IMR-90 (cell line): Measurements from ENCODE around the gene ACBD3. TPM values are rescaled to one million over a fixed set of nuclear protein-coding genes. Genes with fewer than 3 reads are reported as not detected.

Experiments used
- ATAC-seq: fragments of 200-7000 bp; cut with Tn5 transposase; 2 replicates; pipeline ENCODE4 v1.9.1; 2020; ENCODE audit warnings: low read depth, mild to moderate bottlenecking, moderate library complexity
- BruUV-seq: library from RNA; stranded (reverse); fragments of 400-500 nt; replicated peaks from 2 replicates; lab custom pipeline; 2021; lab: Mats Ljungman, UMichigan
- CTCF ChIA-PET: fragments of 300-600 bp; formaldehyde crosslinking; extraction: SDS; loops from one replicate; lab custom pipeline; 2021; ENCODE audit warnings: antibody characterized with exemption; lab: Yijun Ruan, JAX
- POLR2A ChIA-PET: fragments of 300-600 bp; sonication (Branson Sonifier 250); formaldehyde crosslinking; loops from one replicate; lab custom pipeline; 2022; ENCODE audit warnings: antibody characterized with exemption; ENCODE audit not compliant: unreplicated experiment; lab: Charles Lee
- DNase-seq: peaks from one replicate; pipeline ENCODE4 v3.0.0; 2013
- H2AFZ ChIP-seq: replicated peaks from 2 replicates; pipeline ENCODE3; 2013; ENCODE audit warnings: low read length, mild to moderate bottlenecking; ENCODE audit not compliant: poor library complexity
- H2AK5ac ChIP-seq: 2 replicates; pipeline ENCODE4 v1.6.1; 2013; ENCODE audit warnings: low read depth, low read length, inconsistent platforms
- H2AK9ac ChIP-seq: replicated peaks from 2 replicates; pipeline ENCODE3; 2013; ENCODE audit warnings: mild to moderate bottlenecking, low read depth, low read length, moderate library complexity; ENCODE audit not compliant: poor library complexity
- H2BK120ac ChIP-seq: 2 replicates; pipeline ENCODE4 v1.6.1; 2013; ENCODE audit warnings: low read depth, low read length, inconsistent platforms
- H2BK15ac ChIP-seq: 3 replicates; pipeline ENCODE4 v1.6.1; 2013; ENCODE audit warnings: low read depth, low read length, inconsistent platforms
- H2BK20ac ChIP-seq: 2 replicates; pipeline ENCODE4 v1.6.1; 2013; ENCODE audit warnings: low read depth, mild to moderate bottlenecking, inconsistent platforms, low read length, moderate library complexity
- H2BK5ac ChIP-seq: 2 replicates; pipeline ENCODE4 v1.6.1; 2013; ENCODE audit warnings: mild to moderate bottlenecking, low read depth, low read length, inconsistent platforms; ENCODE audit not compliant: poor library complexity, severe bottlenecking
- H3K14ac ChIP-seq: replicated peaks from 2 replicates; pipeline ENCODE4 v1.6.1; 2013; ENCODE audit warnings: low read depth, low read length, inconsistent platforms
- H3K18ac ChIP-seq: 2 replicates; pipeline ENCODE4 v1.6.1; 2013; ENCODE audit warnings: low read depth, low read length, control low read depth
- H3K23ac ChIP-seq: 2 replicates; pipeline ENCODE4 v1.6.1; 2013; ENCODE audit warnings: low read depth, low read length, inconsistent platforms
- H3K27ac ChIP-seq: 2 replicates; pipeline ENCODE4 v1.5.1; 2013; ENCODE audit warnings: mild to moderate bottlenecking, control low read depth, low read length; ENCODE audit not compliant: insufficient read depth
- H3K27me3 ChIP-seq: 2 replicates; pipeline ENCODE4 v1.6.1; 2013; ENCODE audit warnings: low read length; ENCODE audit not compliant: control insufficient read depth, insufficient read depth
- H3K36me3 ChIP-seq: 2 replicates; pipeline ENCODE4 v1.6.1; 2013; ENCODE audit warnings: low read length, mixed read lengths; ENCODE audit not compliant: control insufficient read depth, insufficient read depth
- H3K4ac ChIP-seq: 2 replicates; pipeline ENCODE4 v1.6.1; 2013; ENCODE audit warnings: low read depth, low read length, inconsistent platforms
- H3K4me1 ChIP-seq: 2 replicates; pipeline ENCODE4 v1.6.1; 2013; ENCODE audit warnings: low read length, mixed read lengths; ENCODE audit not compliant: control insufficient read depth, insufficient read depth
- H3K4me2 ChIP-seq: 2 replicates; pipeline ENCODE4 v1.6.1; 2013; ENCODE audit warnings: low read depth, mild to moderate bottlenecking, control low read depth, low read length, moderate library complexity
- H3K4me3 ChIP-seq: 2 replicates; pipeline ENCODE4 v1.5.1; 2013; ENCODE audit warnings: low read depth, mild to moderate bottlenecking, control low read depth, low read length, moderate library complexity; ENCODE audit not compliant: insufficient read depth
- H3K56ac ChIP-seq: 2 replicates; pipeline ENCODE4 v1.6.1; 2013; ENCODE audit warnings: low read length, inconsistent platforms; ENCODE audit not compliant: insufficient read depth; ENCODE audit errors: extremely low read depth
- H3K79me1 ChIP-seq, 2 experiments: 2 replicates each; pipeline ENCODE4 v1.6.1; 2013; ENCODE audit warnings: low read length in 2 of 2, inconsistent platforms in 1 of 2, low read depth in 1 of 2
- H3K9ac ChIP-seq: 2 replicates; pipeline ENCODE4 v1.6.1; 2013; ENCODE audit warnings: low read depth, low read length, control low read depth
- H3K9me1 ChIP-seq: 2 replicates; pipeline ENCODE4 v1.6.1; 2013; ENCODE audit warnings: low read length, inconsistent platforms; ENCODE audit not compliant: insufficient read depth
- H3K9me3 ChIP-seq: 2 replicates; pipeline ENCODE4 v1.6.1; 2013; ENCODE audit warnings: low read length; ENCODE audit not compliant: control insufficient read depth, insufficient read depth
- H4K20me1 ChIP-seq: 2 replicates; pipeline ENCODE4 v1.6.1; 2013; ENCODE audit warnings: low read length, inconsistent platforms; ENCODE audit not compliant: insufficient read depth
- H4K5ac ChIP-seq: 2 replicates; pipeline ENCODE4 v1.6.1; 2013; ENCODE audit warnings: mild to moderate bottlenecking, low read depth, low read length, control low read depth
- H4K8ac ChIP-seq, 2 experiments: 2 replicates each; pipeline ENCODE4 v1.6.1; 2013; ENCODE audit warnings: low read depth in 2 of 2, low read length in 2 of 2, control low read depth in 1 of 2, inconsistent platforms in 1 of 2
- H4K91ac ChIP-seq: 2 replicates; pipeline ENCODE4 v1.6.1; 2013; ENCODE audit warnings: low read depth, low read length, inconsistent platforms; ENCODE audit not compliant: insufficient read depth
- BHLHE40 ChIP-seq: fragments of 150-350 bp; IDR thresholded peaks from 2 replicates; pipeline ENCODE4 v1.6.1; 2016; ENCODE audit warnings: mild to moderate bottlenecking, low read depth, low read length
- CEBPB ChIP-seq: IDR thresholded peaks from 2 replicates; pipeline ENCODE4 v1.6.1; 2012; ENCODE audit warnings: low read depth, low read length, improper control_type of control experiment
- CHD1 ChIP-seq: IDR thresholded peaks from 2 replicates; pipeline ENCODE4 v1.6.1; 2012; ENCODE audit warnings: low read depth, low read length, improper control_type of control experiment
- CTCF ChIP-seq: conservative IDR thresholded peaks from 2 replicates; pipeline ENCODE4 v1.5.1; 2012; ENCODE audit warnings: mild to moderate bottlenecking, low read depth, low read length, improper control_type of control experiment
- ELK1 ChIP-seq: fragments of 150-350 bp; IDR thresholded peaks from 2 replicates; pipeline ENCODE4 v1.6.1; 2016; ENCODE audit warnings: low read depth, mild to moderate bottlenecking, low read length, moderate library complexity, borderline replicate concordance
- FOS ChIP-seq: fragments of 150-350 bp; IDR thresholded peaks from 2 replicates; pipeline ENCODE4 v1.6.1; 2016; ENCODE audit warnings: low read depth, low read length
- MAFK ChIP-seq: IDR thresholded peaks from 2 replicates; pipeline ENCODE4 v1.6.1; 2012; ENCODE audit warnings: low read depth, low read length, improper control_type of control experiment
- MAZ ChIP-seq: IDR thresholded peaks from 2 replicates; pipeline ENCODE4 v1.6.1; 2012; ENCODE audit warnings: low read depth, mild to moderate bottlenecking, low read length, improper control_type of control experiment, moderate library complexity, borderline replicate concordance
- MXI1 ChIP-seq: IDR thresholded peaks from 2 replicates; pipeline ENCODE4 v1.6.1; 2012; ENCODE audit warnings: low read depth, mild to moderate bottlenecking, low read length, moderate library complexity, borderline replicate concordance
- NFE2L2 ChIP-seq: fragments of 150-350 bp; IDR thresholded peaks from 2 replicates; pipeline ENCODE4 v1.6.1; 2016; ENCODE audit warnings: low read depth, mild to moderate bottlenecking, low read length
- POLR2A ChIP-seq: IDR thresholded peaks from 2 replicates; pipeline ENCODE4 v1.6.1; 2012; ENCODE audit warnings: mild to moderate bottlenecking, low read depth, low read length
- RAD21 ChIP-seq: IDR thresholded peaks from 2 replicates; pipeline ENCODE4 v1.6.1; 2012; ENCODE audit warnings: low read length, improper control_type of control experiment
- RCOR1 ChIP-seq: IDR thresholded peaks from 2 replicates; pipeline ENCODE4 v1.6.1; 2012; ENCODE audit warnings: mild to moderate bottlenecking, low read length, improper control_type of control experiment; ENCODE audit not compliant: insufficient replicate concordance
- RFX5 ChIP-seq: IDR thresholded peaks from 2 replicates; pipeline ENCODE4 v1.8.0; 2012; ENCODE audit warnings: low read depth, mild to moderate bottlenecking, low read length, moderate library complexity
- SMC3 ChIP-seq: fragments of 150-350 bp; IDR thresholded peaks from 2 replicates; pipeline ENCODE4 v1.6.1; 2016; ENCODE audit warnings: low read depth, mild to moderate bottlenecking, antibody characterized with exemption, low read length, moderate library complexity
- WGBS, 2 experiments: methylation state at CpG; one replicate each; pipeline versions ENCODE4 v1.1.5 to v1.1.7; 2013; ENCODE audit warnings: missing lambda C conversion rate in 2 of 2; ENCODE audit not compliant: insufficient read length in 1 of 2; ENCODE audit errors: extremely low coverage in 2 of 2; 5-methylcytosine and 5-hydroxymethylcytosine counted together
- dilution Hi-C: fragments of 300-500 bp; cut with HindIII; formaldehyde crosslinking; loops from one replicate; pipeline ENCODE4 v1.14.3; 2018; ENCODE audit warnings: low sequenced_read_pairs; ENCODE audit not compliant: unreplicated experiment
- in situ Hi-C: fragments of 300-500 bp; cut with MboI; formaldehyde crosslinking; loops from 3 replicates; pipeline ENCODE4 v1.14.3; 2019; ENCODE audit warnings: low sequenced_read_pairs, inconsistent platforms, mixed read lengths
- intact Hi-C: fragments of 100-400 bp; cut with micrococcal nuclease; formaldehyde crosslinking; loops from 2 replicates; pipeline ENCODE4 v1.10.0; 2022
- polyA plus RNA-seq, 3 experiments: library from polyadenylated mRNA; depleted of rRNA; stranded (reverse); fragments of >200 nt; gene quantifications; 2 replicates each; pipeline ENCODE4 v1.2.3, GENCODE V29; 2012; ENCODE audit warnings: low replicate concordance in 1 of 3
- total RNA-seq: library from RNA; depleted of rRNA; stranded (reverse); fragments of >200 nt; gene quantifications from 2 replicates; pipeline ENCODE4 v1.2.3, GENCODE V29; 2012
- TF ChIP-seq, protein P1 (sequence below): fragments of 150-350 bp; IDR thresholded peaks from 2 replicates; pipeline ENCODE4 v1.6.1; 2017; ENCODE audit warnings: mild to moderate bottlenecking, antibody characterized with exemption, low read length, low read depth

Gene ACBD3
- total and polyA plus RNA-seq, 2 of the 4 experiments (the other 2 are of a cell fraction), result 30.3 to 59.7 TPM

DNA sequence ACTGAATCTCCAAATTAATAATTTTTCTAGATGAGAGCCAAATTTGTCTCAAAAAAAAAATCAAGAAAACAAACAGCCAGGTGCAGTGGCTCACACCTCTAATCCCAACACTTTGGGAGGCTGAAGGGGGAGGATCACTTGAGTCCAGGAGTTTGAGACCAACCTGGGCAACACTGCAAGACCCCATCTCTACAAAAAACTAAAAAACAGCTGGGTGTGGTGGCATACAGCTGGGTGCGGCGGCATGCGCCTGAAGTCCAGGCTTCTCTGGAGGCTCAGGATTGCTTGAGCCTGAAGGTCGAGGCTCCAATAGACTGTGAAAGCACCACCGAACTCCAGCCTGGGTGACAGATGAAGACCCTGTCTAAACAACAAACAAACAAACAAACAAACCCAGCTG lies 14.0 kb downstream of the ACBD3 start:
- ATAC-seq (no peak), DNase-seq (no peak)
- no peak overlapping the region for H4K8ac ChIP-seq
- no peak overlapping the region for H2BK20ac ChIP-seq
- H3K79me1 ChIP-seq, result peaks cover 10 to 47% of the 10 kb centered on the region in 2 experiments; a peak in 3 of 4 replicates
- CTCF ChIA-PET, result no interaction called here
- in situ Hi-C loops (no loop called here), intact Hi-C loops (no loop called here), dilution Hi-C loops (no loop called here)
- H3K18ac ChIP-seq, result no peak overlapping the region
- H2AFZ ChIP-seq, result no peak overlapping the region
- no peak overlapping the region for H3K56ac ChIP-seq
- H2BK120ac ChIP-seq, result no peak overlapping the region
- no peak overlapping the region for H2BK15ac ChIP-seq
- H3K4me2 ChIP-seq, result no peak overlapping the region
- no peak overlapping the region for H2AK9ac ChIP-seq
- no peak overlapping the region for H3K9ac ChIP-seq
- peaks cover 92% of the 10 kb centered on the region for H4K20me1 ChIP-seq
- H3K36me3 ChIP-seq, result peaks cover 5% of the 10 kb centered on the region
- no peak overlapping the region for H3K14ac ChIP-seq
- POLR2A ChIA-PET, result no interaction called here
- no peak overlapping the region for H3K4ac ChIP-seq
- H3K27ac ChIP-seq, result no peak overlapping the region
- no peak overlapping the region for H4K5ac ChIP-seq
- H3K4me3 ChIP-seq, result no peak overlapping the region
- no peak overlapping the region for H3K23ac ChIP-seq
- no peak for TF ChIP-seq FOS
- no peak for TF ChIP-seq ELK1
- TF ChIP-seq, protein P1, sequence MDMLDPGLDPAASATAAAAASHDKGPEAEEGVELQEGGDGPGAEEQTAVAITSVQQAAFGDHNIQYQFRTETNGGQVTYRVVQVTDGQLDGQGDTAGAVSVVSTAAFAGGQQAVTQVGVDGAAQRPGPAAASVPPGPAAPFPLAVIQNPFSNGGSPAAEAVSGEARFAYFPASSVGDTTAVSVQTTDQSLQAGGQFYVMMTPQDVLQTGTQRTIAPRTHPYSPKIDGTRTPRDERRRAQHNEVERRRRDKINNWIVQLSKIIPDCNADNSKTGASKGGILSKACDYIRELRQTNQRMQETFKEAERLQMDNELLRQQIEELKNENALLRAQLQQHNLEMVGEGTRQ, result no peak
- no peak for TF ChIP-seq CTCF
- TF ChIP-seq POLR2A, result no peak
- TF ChIP-seq RFX5, result no peak
- TF ChIP-seq MAFK, result no peak
- TF ChIP-seq MAZ, result no peak
- TF ChIP-seq MXI1, result no peak
- TF ChIP-seq NFE2L2, result no peak
- TF ChIP-seq CEBPB, result no peak
- TF ChIP-seq CHD1, result no peak
- TF ChIP-seq RAD21, result no peak
- TF ChIP-seq SMC3, result no peak
- TF ChIP-seq BHLHE40, result no peak
- no peak for TF ChIP-seq RCOR1
- H2AK5ac ChIP-seq, result no peak overlapping the region
- H3K9me3 ChIP-seq, result no peaks in the 10 kb centered on the region
- H3K4me1 ChIP-seq, result no peaks in the 10 kb centered on the region
- no peaks in the 10 kb centered on the region; the same call in 1 of the 2 replicates for H3K9me1 ChIP-seq
- H4K91ac ChIP-seq, result no peak overlapping the region
- no peak overlapping the region for H2BK5ac ChIP-seq
- no TSS peak for BruUV-seq
- H3K27me3 ChIP-seq, result no peaks in the 10 kb centered on the region
- no CpG with 5 or more reads among the region's 5 CpGs for WGBS, 2 experiments
